HUES6 (cell line): ENCODE measurements around the gene ELFN1.

Experiments used
- H3K27ac ChIP-seq: 2 replicates; pipeline ENCODE4 v1.7.0; 2013; ENCODE audit warnings: low read depth, mild to moderate bottlenecking, low read length, inconsistent platforms
- H3K27me3 ChIP-seq: 2 replicates; pipeline ENCODE4 v1.6.1; 2013; ENCODE audit warnings: low read length; ENCODE audit not compliant: control insufficient read depth, insufficient read depth
- H3K36me3 ChIP-seq: 2 replicates; pipeline ENCODE4 v1.6.1; 2013; ENCODE audit warnings: low read length; ENCODE audit not compliant: control insufficient read depth, insufficient read depth
- H3K4me1 ChIP-seq: 2 replicates; pipeline ENCODE4 v1.6.1; 2013; ENCODE audit warnings: low read length; ENCODE audit not compliant: control insufficient read depth, insufficient read depth
- H3K4me3 ChIP-seq: 2 replicates; pipeline ENCODE4 v1.5.1; 2013; ENCODE audit warnings: low read depth, low read length
- H3K9ac ChIP-seq: one replicate; pipeline ENCODE4 v1.6.1; 2013; ENCODE audit warnings: mild to moderate bottlenecking, low read length
- H3K9me3 ChIP-seq: 2 replicates; pipeline ENCODE4 v1.6.1; 2013; ENCODE audit warnings: low read depth, low read length; ENCODE audit not compliant: control insufficient read depth, insufficient read depth

The ELFN1 gene

GRCh38 chr7:1725199-1725690, 55.2 kb downstream of the ELFN1 start:
- Histone ChIP-seq H3K36me3 (no peaks in the 10 kb centered on the region; the same call in 1 of the 2 replicates), H3K4me1 (peaks cover 16% of the 10 kb centered on the region), H3K9ac (no peak overlapping the region), H3K27me3 (no peaks in the 10 kb centered on the region), H3K9me3 (peaks cover 23% of the 10 kb centered on the region), H3K4me3 (no peak overlapping the region), H3K27ac (no peak overlapping the region)

GRCh38 chr7:1725766-1726630, 55.9 kb downstream of the ELFN1 start:
- no peaks in the 10 kb centered on the region; the same call in 1 of the 2 replicates for H3K36me3 ChIP-seq
- H3K27me3 ChIP-seq = no peaks in the 10 kb centered on the region
- H3K4me3 ChIP-seq = no peak overlapping the region
- no peak overlapping the region for H3K9ac ChIP-seq
- H3K27ac ChIP-seq = no peak overlapping the region
- H3K9me3 ChIP-seq = peaks cover 26% of the 10 kb centered on the region
- H3K4me1 ChIP-seq = peaks cover 16% of the 10 kb centered on the region

GRCh38 chr7:1727079-1727478, 57.0 kb downstream of the ELFN1 start:
- Histone ChIP-seq H3K4me3 (no peak overlapping the region), H3K27me3 (no peaks in the 10 kb centered on the region), H3K36me3 (no peaks in the 10 kb centered on the region; the same call in 1 of the 2 replicates), H3K9ac (no peak overlapping the region), H3K27ac (no peak overlapping the region), H3K9me3 (peaks cover 26% of the 10 kb centered on the region), H3K4me1 (peaks cover 11% of the 10 kb centered on the region)

GRCh38 chr7:1727812-1728570, 57.9 kb downstream of the ELFN1 start:
- H3K27ac ChIP-seq = no peak overlapping the region
- peaks cover 26% of the 10 kb centered on the region for H3K9me3 ChIP-seq
- H3K4me3 ChIP-seq = no peak overlapping the region
- no peaks in the 10 kb centered on the region; the same call in 1 of the 2 replicates for H3K36me3 ChIP-seq
- H3K9ac ChIP-seq = no peak overlapping the region
- H3K27me3 ChIP-seq = no peaks in the 10 kb centered on the region
- peaks cover 11% of the 10 kb centered on the region for H3K4me1 ChIP-seq

- Histone ChIP-seq H3K9ac (no peak overlapping the region), H3K9me3 (peaks cover 24% of the 10 kb centered on the region), H3K27ac (no peak overlapping the region), H3K36me3 (no peaks in the 10 kb centered on the region; the same call in 1 of the 2 replicates), H3K27me3 (no peaks in the 10 kb centered on the region), H3K4me1 (peaks cover 11% of the 10 kb centered on the region), H3K4me3 (no peak overlapping the region)
Observed at GRCh38 chr7:1729183-1729582, 59.1 kb downstream of the ELFN1 start.

GRCh38 chr7:1729773-1730172, 59.7 kb downstream of the ELFN1 start:
- Histone ChIP-seq H3K36me3 (no peaks in the 10 kb centered on the region; the same call in 1 of the 2 replicates), H3K4me1 (peaks cover 10% of the 10 kb centered on the region), H3K4me3 (no peak overlapping the region), H3K9me3 (peaks cover 24% of the 10 kb centered on the region), H3K27ac (no peak overlapping the region), H3K27me3 (no peaks in the 10 kb centered on the region), H3K9ac (no peak overlapping the region)

GRCh38 chr7:1732072-1732471, 62.0 kb downstream of the ELFN1 start:
- Histone ChIP-seq H3K27me3 (no peaks in the 10 kb centered on the region), H3K36me3 (no peaks in the 10 kb centered on the region; the same call in 1 of the 2 replicates), H3K4me3 (no peak overlapping the region), H3K4me1 (no peaks in the 10 kb centered on the region), H3K27ac (no peak overlapping the region), H3K9ac (no peak overlapping the region), H3K9me3 (peaks cover 24% of the 10 kb centered on the region)

- Histone ChIP-seq H3K27ac (no peak overlapping the region), H3K36me3 (no peaks in the 10 kb centered on the region; the same call in 1 of the 2 replicates), H3K9me3 (peaks cover 24% of the 10 kb centered on the region), H3K4me1 (no peaks in the 10 kb centered on the region), H3K27me3 (no peaks in the 10 kb centered on the region), H3K4me3 (no peak overlapping the region), H3K9ac (no peak overlapping the region)
Observed at GRCh38 chr7:1732645-1733044, 62.6 kb downstream of the ELFN1 start.

GRCh38 chr7:1733206-1733907, 63.3 kb downstream of the ELFN1 start:
- Histone ChIP-seq H3K27me3 (no peaks in the 10 kb centered on the region), H3K9me3 (peaks cover 21% of the 10 kb centered on the region), H3K27ac (no peak overlapping the region)

GRCh38 chr7:1733908-1734730, 64.0 kb downstream of the ELFN1 start:
- no peak overlapping the region for H3K4me3 ChIP-seq
- H3K9ac ChIP-seq = no peak overlapping the region
- H3K9me3 ChIP-seq = peaks cover 13% of the 10 kb centered on the region
- no peaks in the 10 kb centered on the region for H3K36me3 ChIP-seq
- no peaks in the 10 kb centered on the region for H3K27me3 ChIP-seq
- no peak overlapping the region for H3K27ac ChIP-seq
- no peaks in the 10 kb centered on the region for H3K4me1 ChIP-seq

More at GRCh38 chr7:1733206-1733907, 63.3 kb downstream of the ELFN1 start:
- H3K4me3 ChIP-seq = no peak overlapping the region
- H3K36me3 ChIP-seq = no peaks in the 10 kb centered on the region; the same call in 1 of the 2 replicates
- H3K4me1 ChIP-seq = no peaks in the 10 kb centered on the region
- H3K9ac ChIP-seq = no peak overlapping the region
